HepG2 (cell line): ENCODE results near the gene PPP4R4. TPM values are rescaled to one million over a fixed set of nuclear protein-coding genes. Genes with fewer than 3 reads are reported as not detected.
A peak's percentile ranks its signal among the peaks of the same experiment; 100 is the strongest.

ENCODE experiments used
- BORCS8-MEF2B ChIP-seq: sonication (generic); formaldehyde crosslinking; IDR thresholded peaks from 2 replicates; pipeline ENCODE4 v1.8.0; 2022; ENCODE audit warnings: mild to moderate bottlenecking, missing genetic modification reagents
- IRF2 ChIP-seq: IDR thresholded peaks from 2 replicates; pipeline ENCODE4 v1.6.1; 2018; ENCODE audit warnings: missing genetic modification reagents, missing compliant biosample characterization
- MNT ChIP-seq: fragments of 450-650 bp; IDR thresholded peaks from 2 replicates; pipeline ENCODE4 v1.6.1; 2016
- MTA1 ChIP-seq: sonication (generic); formaldehyde crosslinking; IDR thresholded peaks from 2 replicates; pipeline ENCODE4 v1.4.0; 2020; ENCODE audit warnings: missing genetic modification reagents, mild to moderate bottlenecking, borderline replicate concordance
- NFYC ChIP-seq: IDR thresholded peaks from 2 replicates; pipeline ENCODE4 v1.6.1; 2016; ENCODE audit warnings: missing genetic modification reagents, missing compliant biosample characterization
- PRDM10 ChIP-seq: sonication (generic); formaldehyde crosslinking; IDR thresholded peaks from 2 replicates; pipeline ENCODE4 v1.4.0; 2020; ENCODE audit warnings: low read depth, missing genetic modification reagents
- SIN3B ChIP-seq: fragments of 150-350 bp; IDR thresholded peaks from 2 replicates; pipeline ENCODE4 v1.6.1; 2014; ENCODE audit warnings: low read length
- ZNF451 ChIP-seq: sonication (generic); formaldehyde crosslinking; IDR thresholded peaks from 2 replicates; pipeline ENCODE4 v1.5.0; 2020; ENCODE audit warnings: mild to moderate bottlenecking, missing genetic modification reagents
- ZNF598 ChIP-seq: sonication (generic); formaldehyde crosslinking; IDR thresholded peaks from 2 replicates; pipeline ENCODE4 v1.5.1; 2020; ENCODE audit warnings: mild to moderate bottlenecking, missing genetic modification reagents, borderline replicate concordance
- ZNF644 ChIP-seq: IDR thresholded peaks from 2 replicates; pipeline ENCODE4 v1.6.1; 2016; ENCODE audit warnings: low read depth
- ZNF746 ChIP-seq: sonication (generic); formaldehyde crosslinking; IDR thresholded peaks from 2 replicates; pipeline ENCODE4 v1.8.0; 2022; ENCODE audit warnings: mild to moderate bottlenecking, missing genetic modification reagents
- ZNF788 ChIP-seq: sonication (generic); formaldehyde crosslinking; IDR thresholded peaks from 2 replicates; pipeline ENCODE4 v1.5.0; 2020; ENCODE audit warnings: mild to moderate bottlenecking, missing genetic modification reagents, borderline replicate concordance
- polyA plus RNA-seq, 8 experiments: library from polyadenylated mRNA; depleted of rRNA in 3 of 8; stranded (reverse) in 7 of 8; unstranded in 1 of 8; fragments of >200 nt; fragmentation: Illumina TruSeq in 4 of 8; extraction: Trizol in 4 of 8; gene quantifications; 2 replicates each; pipeline versions ENCODE4 v1.2.1 to v1.2.3, GENCODE V29; 2011 to 2016; ENCODE audit warnings: low read depth in 4 of 8, missing spikeins in 1 of 8, mixed read lengths in 1 of 8; ENCODE audit not compliant: insufficient read depth in 1 of 8
- total RNA-seq, 5 experiments: library from RNA; depleted of rRNA; stranded (reverse); fragments of >200 nt; fragmentation: Illumina TruSeq; extraction: Trizol; gene quantifications; 2 replicates each; pipeline ENCODE4 v1.2.3, GENCODE V29; 2016; ENCODE audit warnings: low read depth in 1 of 5
- TF ChIP-seq, protein P1 (sequence below): sonication (generic); formaldehyde crosslinking; IDR thresholded peaks from 2 replicates; pipeline ENCODE4; 2020; ENCODE audit warnings: missing genetic modification reagents, mild to moderate bottlenecking, borderline replicate concordance
- TF ChIP-seq, protein P2 (sequence below): sonication (generic); formaldehyde crosslinking; IDR thresholded peaks from 2 replicates; pipeline ENCODE4 v1.4.0; 2020; ENCODE audit warnings: mild to moderate bottlenecking, missing genetic modification reagents
- TF ChIP-seq, protein P3 (sequence below): IDR thresholded peaks from 2 replicates; pipeline ENCODE4 v1.6.1; 2016; ENCODE audit warnings: missing compliant biosample characterization, missing genetic modification reagents, borderline replicate concordance

PPP4R4 gene
- total and polyA plus RNA-seq, 2 of the 13 experiments (the other 11 are each of a cell fraction or from before 2014, with no cell fraction given): 9.5 to 19.8 TPM

DNA sequence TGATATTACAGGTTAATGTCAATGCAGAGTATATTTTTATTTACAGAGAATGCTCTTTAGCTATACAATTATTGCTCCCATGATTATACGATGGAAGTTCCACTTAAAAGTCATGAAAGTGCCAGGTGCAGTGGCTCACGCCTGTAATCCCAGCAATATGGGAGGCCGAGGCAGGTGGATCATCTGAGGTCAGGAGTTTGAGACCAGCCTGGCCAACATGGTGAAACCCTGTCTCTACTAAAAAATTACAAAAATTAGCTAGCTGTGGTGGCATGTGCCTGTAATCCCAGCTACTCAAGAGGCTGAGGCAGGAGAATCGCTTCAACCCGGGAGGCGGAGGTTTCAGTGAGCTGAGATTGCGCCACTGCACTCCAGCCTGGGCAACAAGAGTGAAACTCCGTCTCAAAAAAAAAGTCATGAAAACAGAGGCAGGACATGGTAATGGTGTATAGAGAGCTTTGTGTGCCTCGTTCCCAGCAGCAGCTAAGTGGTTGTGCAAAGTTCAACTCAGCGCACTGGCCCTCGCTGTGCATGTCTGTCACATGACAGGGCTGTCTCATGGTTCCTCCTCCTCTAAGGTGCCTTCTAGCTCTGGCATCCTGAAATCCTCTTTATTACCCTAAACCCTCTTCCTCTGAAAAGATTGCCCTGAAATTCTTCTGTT is 102.9 kb downstream of the PPP4R4 start (continued):
- TF ChIP-seq, protein P1, sequence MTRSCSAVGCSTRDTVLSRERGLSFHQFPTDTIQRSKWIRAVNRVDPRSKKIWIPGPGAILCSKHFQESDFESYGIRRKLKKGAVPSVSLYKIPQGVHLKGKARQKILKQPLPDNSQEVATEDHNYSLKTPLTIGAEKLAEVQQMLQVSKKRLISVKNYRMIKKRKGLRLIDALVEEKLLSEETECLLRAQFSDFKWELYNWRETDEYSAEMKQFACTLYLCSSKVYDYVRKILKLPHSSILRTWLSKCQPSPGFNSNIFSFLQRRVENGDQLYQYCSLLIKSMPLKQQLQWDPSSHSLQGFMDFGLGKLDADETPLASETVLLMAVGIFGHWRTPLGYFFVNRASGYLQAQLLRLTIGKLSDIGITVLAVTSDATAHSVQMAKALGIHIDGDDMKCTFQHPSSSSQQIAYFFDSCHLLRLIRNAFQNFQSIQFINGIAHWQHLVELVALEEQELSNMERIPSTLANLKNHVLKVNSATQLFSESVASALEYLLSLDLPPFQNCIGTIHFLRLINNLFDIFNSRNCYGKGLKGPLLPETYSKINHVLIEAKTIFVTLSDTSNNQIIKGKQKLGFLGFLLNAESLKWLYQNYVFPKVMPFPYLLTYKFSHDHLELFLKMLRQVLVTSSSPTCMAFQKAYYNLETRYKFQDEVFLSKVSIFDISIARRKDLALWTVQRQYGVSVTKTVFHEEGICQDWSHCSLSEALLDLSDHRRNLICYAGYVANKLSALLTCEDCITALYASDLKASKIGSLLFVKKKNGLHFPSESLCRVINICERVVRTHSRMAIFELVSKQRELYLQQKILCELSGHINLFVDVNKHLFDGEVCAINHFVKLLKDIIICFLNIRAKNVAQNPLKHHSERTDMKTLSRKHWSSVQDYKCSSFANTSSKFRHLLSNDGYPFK (CRISPR knock-in tag): peak; percentile 99
- TF ChIP-seq MTA1 (CRISPR knock-in tag) (peak; percentile 35; the same call in 1 of the 2 replicates), ZNF644 (peak; percentile 95), NFYC (CRISPR knock-in tag) (0 out of 2 replicates have a peak, but pooled peaks have one; percentile 24), BORCS8-MEF2B (CRISPR knock-in tag) (peak; percentile 62; the same call in 1 of the 2 replicates), MNT (0 out of 2 replicates have a peak, but pooled peaks have one; percentile 28), PRDM10 (CRISPR knock-in tag) (peak; percentile 66; the same call in 1 of the 2 replicates), ZNF598 (peak; percentile 46; the same call in 1 of the 2 replicates), SIN3B (peak; percentile 64; the same call in 1 of the 2 replicates), ZNF746 (CRISPR knock-in tag) (0 out of 2 replicates have a peak, but pooled peaks have one; percentile 28), IRF2 (CRISPR knock-in tag) (peak; percentile 86), ZNF788 (CRISPR knock-in tag) (peak; percentile 87; the same call in 1 of the 2 replicates), ZNF451 (CRISPR knock-in tag) (0 out of 2 replicates have a peak, but pooled peaks have one; percentile 35)
- TF ChIP-seq, protein P2, sequence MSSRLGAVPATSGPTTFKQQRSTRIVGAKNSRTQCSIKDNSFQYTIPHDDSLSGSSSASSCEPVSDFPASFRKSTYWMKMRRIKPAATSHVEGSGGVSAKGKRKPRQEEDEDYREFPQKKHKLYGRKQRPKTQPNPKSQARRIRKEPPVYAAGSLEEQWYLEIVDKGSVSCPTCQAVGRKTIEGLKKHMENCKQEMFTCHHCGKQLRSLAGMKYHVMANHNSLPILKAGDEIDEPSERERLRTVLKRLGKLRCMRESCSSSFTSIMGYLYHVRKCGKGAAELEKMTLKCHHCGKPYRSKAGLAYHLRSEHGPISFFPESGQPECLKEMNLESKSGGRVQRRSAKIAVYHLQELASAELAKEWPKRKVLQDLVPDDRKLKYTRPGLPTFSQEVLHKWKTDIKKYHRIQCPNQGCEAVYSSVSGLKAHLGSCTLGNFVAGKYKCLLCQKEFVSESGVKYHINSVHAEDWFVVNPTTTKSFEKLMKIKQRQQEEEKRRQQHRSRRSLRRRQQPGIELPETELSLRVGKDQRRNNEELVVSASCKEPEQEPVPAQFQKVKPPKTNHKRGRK: 0 out of 2 replicates have a peak, but pooled peaks have one; percentile 57
- TF ChIP-seq, protein P3, sequence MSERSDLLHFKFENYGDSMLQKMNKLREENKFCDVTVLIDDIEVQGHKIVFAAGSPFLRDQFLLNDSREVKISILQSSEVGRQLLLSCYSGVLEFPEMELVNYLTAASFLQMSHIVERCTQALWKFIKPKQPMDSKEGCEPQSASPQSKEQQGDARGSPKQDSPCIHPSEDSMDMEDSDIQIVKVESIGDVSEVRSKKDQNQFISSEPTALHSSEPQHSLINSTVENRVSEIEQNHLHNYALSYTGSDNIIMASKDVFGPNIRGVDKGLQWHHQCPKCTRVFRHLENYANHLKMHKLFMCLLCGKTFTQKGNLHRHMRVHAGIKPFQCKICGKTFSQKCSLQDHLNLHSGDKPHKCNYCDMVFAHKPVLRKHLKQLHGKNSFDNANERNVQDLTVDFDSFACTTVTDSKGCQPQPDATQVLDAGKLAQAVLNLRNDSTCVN (CRISPR knock-in tag): 0 out of 2 replicates have a peak, but pooled peaks have one; percentile 42
